ENCODE data around the gene RNF166.

RNF166 gene

DNA sequence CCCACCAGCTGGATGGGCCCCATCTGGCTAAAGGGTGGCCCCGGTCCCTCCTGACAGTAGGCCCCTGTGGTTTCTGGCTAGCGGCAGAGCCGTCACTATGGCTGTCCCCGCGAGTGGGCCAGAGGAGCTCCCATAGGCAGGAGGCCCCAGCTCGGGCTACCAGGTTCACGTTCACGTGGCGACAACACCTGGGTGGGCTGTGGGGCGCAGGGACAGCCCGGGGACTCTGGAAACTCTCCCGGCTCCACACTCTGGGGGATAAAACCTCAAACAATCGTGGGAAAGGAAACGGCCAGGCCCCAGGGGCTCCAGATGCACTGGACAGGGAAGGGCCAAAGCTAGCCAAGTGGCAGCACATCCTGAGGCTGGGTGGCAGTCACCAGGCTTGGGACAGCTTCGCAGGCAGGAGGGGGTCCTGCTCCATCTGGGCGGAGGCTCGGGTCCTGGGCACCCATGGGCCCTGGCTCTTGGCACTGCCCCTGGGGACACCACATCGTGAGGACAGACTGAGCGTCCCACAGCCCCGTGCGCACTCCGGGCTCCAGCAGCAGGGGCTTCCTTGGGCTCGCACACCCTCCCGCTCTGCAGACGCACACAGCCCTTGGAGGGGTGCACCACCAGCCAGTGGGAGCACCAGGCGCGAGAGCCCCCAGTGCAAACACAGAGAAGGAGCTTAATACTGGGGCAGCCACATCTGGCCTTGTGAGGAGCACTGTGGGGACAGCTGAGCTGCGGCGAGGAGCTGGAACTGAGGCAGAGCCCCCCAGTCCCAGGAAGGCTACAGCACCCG is 4.4 kb downstream of the RNF166 start:
- ChIA-PET POLR2A (interaction anchor here (0.5 kb wide), 1 partner anchor 35 kb away, joined by 3 read pairs; no protein-coding TSS in a partner anchor), CTCF (interaction anchor here (0.8 to 2.1 kb wide), 2 partner anchors 35 to 107 kb away, joined by 3 to 8 read pairs; no protein-coding TSS in a partner anchor)
- DNase-seq (ENCODE audit: low read depth, low spot score), result no peak
- no peak overlapping the region for H3K4me3 ChIP-seq (ENCODE audit: low read depth, low read length)
- TF ChIP-seq, protein P1, sequence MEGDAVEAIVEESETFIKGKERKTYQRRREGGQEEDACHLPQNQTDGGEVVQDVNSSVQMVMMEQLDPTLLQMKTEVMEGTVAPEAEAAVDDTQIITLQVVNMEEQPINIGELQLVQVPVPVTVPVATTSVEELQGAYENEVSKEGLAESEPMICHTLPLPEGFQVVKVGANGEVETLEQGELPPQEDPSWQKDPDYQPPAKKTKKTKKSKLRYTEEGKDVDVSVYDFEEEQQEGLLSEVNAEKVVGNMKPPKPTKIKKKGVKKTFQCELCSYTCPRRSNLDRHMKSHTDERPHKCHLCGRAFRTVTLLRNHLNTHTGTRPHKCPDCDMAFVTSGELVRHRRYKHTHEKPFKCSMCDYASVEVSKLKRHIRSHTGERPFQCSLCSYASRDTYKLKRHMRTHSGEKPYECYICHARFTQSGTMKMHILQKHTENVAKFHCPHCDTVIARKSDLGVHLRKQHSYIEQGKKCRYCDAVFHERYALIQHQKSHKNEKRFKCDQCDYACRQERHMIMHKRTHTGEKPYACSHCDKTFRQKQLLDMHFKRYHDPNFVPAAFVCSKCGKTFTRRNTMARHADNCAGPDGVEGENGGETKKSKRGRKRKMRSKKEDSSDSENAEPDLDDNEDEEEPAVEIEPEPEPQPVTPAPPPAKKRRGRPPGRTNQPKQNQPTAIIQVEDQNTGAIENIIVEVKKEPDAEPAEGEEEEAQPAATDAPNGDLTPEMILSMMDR (IDR thresholded peaks at IDR 0.05; ENCODE audit: insufficient read depth, low read length, missing control alignments), result no peak

DNA sequence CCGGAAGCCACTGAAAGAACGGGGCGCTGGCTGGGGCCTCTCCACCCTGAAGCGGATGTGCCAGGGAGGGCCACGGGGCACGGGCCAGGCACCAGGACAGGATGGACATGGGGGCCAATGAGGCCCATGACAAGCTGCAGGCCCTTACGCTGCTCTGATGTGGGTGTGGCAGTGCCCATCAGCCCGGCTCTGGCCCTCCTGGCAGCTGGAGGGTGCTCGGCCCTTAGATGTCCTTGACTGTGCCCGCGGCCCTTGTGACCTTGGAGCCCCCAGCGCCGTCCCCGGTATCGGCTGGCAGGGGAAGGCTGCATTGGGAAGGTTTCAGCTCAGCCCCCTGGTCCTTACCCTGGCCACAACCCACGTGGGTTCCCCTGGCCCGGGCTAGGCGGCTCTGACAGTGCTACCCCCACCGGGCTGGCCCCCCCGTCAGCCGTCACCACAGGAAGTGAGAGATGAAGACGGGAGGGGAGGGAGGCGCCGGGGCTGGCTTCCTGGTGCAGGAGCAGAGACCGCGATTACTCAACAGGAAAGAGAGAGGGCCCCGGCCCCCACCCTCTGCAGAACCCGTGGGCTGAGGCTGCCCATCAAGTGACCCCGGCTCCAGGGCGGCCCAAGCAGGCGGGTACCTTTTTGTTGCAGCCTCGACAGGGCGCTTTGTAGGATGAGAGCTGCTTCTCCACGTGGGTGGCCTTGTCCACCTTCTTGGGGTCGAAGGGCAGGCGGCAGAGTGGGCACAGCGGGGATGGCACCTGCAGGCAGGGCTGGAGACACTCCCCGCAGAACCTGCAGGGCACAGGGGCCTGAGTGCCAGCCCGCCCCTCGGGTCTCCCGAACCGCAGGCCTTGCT is 5.3 kb downstream of the RNF166 start:
- ChIA-PET POLR2A (no interaction called here), CTCF (interaction anchor here (0.8 to 2.1 kb wide), 3 partner anchors 14 to 108 kb away, joined by 3 to 8 read pairs (median 3); no protein-coding TSS in a partner anchor)
- DNase-seq (ENCODE audit: low read depth, low spot score), result peak; percentile 29

DNA sequence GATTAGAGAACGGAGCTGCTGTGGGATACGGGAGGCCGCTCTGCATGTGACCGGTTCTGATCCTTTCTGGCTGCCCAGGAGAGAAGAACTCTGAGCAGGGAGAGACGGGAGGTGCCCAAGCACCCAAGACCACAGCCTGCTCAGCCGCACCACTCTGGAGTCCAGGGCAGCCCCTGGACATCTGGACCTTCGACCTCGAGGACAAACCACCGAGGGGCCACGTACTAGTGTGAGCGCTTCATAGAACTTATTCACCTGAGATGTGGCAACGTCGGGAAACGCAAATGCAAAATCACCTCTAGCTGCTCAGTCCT is 5.9 kb downstream of the RNF166 start:
- CTCF ChIA-PET, result interaction anchor here (0.9 to 2.1 kb wide), 2 partner anchors 13 to 37 kb away, joined by 3 to 8 read pairs; no protein-coding TSS in a partner anchor
- H3K4me3 ChIP-seq (ENCODE audit: low read depth, low read length), result no peak overlapping the region
- POLR2A ChIA-PET, result no interaction called here
- no peak for DNase-seq (ENCODE audit: low read depth, low spot score)
- TF ChIP-seq, protein P1 (IDR thresholded peaks at IDR 0.05; ENCODE audit: insufficient read depth, low read length, missing control alignments), result no peak

More for the DNA sequence above, 5.3 kb downstream of the RNF166 start:
- TF ChIP-seq, protein P1 (IDR thresholded peaks at IDR 0.05; ENCODE audit: insufficient read depth, low read length, missing control alignments), result no peak
- H3K4me3 ChIP-seq (ENCODE audit: low read depth, low read length), result no peak overlapping the region

DNA sequence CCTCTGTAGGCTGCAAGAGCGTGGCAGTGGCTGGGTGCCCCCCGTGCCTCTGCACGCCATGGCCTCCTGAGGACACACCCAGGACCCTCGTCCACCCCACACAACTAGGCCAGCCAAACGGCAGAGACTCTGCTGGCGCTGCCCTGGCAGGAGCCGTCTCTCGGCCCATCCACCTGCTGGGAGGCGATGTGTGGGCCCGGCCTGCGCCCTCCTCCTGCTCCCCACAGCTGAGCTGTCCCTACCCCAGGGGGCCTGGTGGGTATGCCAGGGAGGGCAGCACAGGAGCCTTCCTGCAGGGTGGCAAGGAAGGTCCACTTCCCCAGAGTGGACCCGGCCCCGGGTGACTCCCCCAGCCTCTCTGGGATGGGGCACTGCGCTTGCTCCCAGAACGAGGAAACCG is 7.0 kb downstream of the RNF166 start:
- TF ChIP-seq, protein P1 (IDR thresholded peaks at IDR 0.05; ENCODE audit: insufficient read depth, low read length, missing control alignments), result no peak
- no peak overlapping the region for H3K4me3 ChIP-seq (ENCODE audit: low read depth, low read length)
- POLR2A ChIA-PET, result no interaction called here
- no peak for DNase-seq (ENCODE audit: low read depth, low spot score)
- CTCF ChIA-PET, result interaction anchor here (1.3 to 1.7 kb wide), 2 partner anchors 11 to 19 kb away, joined by 4 to 5 read pairs; no protein-coding TSS in a partner anchor

DNA sequence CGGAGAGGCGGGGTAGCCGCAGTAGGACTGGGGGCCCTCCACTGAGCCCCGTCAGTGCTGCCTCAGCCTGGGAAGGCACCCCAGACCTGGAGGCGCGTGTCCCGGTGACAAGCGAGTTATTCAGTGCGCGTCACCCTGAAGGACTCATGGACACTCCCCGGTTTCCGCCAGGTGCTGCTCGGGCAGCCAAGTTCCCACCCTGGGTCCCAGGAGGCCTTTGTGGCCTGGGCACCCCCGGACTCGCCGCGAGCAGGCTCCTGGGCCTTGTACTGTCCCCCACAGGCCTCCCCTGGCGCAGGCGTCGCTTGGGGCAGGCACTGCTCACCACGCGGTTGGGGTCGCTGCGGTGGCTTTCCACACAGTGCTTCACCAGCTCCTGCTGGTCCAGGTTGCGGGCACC is 7.6 kb downstream of the RNF166 start:
- ChIA-PET CTCF (interaction anchor here (1.7 to 3.2 kb wide), 2 partner anchors 11 to 13 kb away, joined by 5 to 11 read pairs; partner anchors contain the start of gene SNAI3), POLR2A (no interaction called here)

More for the DNA sequence above, 7.6 kb downstream of the RNF166 start:
- TF ChIP-seq, protein P1 (IDR thresholded peaks at IDR 0.05; ENCODE audit: insufficient read depth, low read length, missing control alignments), result no peak
- no peak overlapping the region for H3K4me3 ChIP-seq (ENCODE audit: low read depth, low read length)
- no peak for DNase-seq (ENCODE audit: low read depth, low spot score)

Measured in AG04449 (cell line).